Kidney capillary endothelial cell (primary cell): Measurements from ENCODE around the gene SLC39A3.

ENCODE experiments used
- DNase-seq: peaks from one replicate; pipeline ENCODE4 v3.0.0-alpha.2; 2018; ENCODE audit warnings: low spot score

The SLC39A3 gene

GRCh38 chr19:2747349-2747748 lies 7.5 kb upstream of the SLC39A3 start:
- DNase-seq = no peak

- no peak for DNase-seq
Measured at GRCh38 chr19:2744113-2744512, 4.3 kb upstream of the SLC39A3 start.

DNA sequence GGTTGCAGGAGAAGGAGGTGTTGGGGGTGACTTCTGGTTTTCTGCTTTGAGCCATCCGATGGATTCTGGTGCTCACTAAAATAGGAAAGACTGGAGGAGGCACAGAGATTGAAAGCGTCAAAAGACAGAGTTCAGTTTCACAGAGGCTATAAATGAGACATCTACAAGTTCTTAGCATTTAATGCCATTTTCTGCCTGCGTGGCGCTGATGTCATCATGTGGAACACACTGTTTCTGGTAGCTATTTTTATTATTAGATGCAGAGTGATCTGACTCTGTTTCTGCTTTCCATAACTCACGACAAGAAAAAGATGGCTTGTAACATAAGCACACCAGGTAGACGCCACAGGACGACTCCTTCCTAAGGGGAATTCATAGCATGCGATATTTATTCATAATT lies 3.3 kb upstream of the SLC39A3 start:
- no peak for DNase-seq

DNA sequence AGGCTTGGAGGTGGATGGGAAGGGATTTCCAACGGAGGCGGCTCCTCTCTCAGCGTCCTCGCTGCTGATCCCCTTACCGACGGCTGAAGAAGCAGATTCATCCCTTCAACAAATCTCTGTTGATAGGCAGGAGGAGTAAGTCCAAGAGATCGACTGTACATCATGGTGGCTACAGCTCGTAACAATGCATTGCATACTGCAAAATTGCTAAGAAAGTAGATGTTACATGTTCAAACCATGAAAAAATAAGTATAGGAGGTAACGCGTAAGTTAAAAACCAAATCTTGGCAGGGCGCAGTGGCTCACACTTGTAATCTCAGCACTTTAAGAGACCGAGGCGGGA lies 468 bp upstream of the SLC39A3 start:
- DNase-seq = no peak

DNA sequence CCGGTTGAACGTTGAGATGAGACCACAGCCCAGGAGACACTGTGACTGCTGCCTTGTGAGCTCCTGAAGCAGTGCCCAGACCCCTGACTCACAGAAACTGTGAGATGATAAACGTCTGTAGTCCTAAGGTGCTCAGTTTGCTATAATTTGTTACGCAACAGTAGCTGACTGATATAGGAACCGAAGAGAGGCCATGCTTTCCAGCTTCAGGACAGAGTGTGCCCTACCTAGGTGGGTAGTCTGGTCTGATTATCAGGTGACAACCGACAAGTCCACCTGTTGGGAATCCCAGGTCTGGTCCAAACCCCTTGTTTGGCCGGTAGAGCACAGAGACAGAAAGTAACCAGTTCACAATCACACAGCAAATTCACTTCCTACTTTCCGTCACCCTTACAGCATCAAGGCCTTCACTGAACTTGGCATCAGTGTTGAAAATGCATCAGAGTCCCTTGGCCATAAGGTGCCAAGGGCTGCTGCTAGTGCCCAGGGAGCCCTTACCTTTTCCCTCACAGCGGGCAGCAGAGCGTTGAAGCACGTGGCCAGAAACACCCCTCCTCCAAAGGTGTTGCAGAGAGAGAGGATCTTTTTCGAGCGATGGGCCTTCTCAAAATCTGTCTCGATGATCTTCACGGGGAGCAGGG lies 3.1 kb downstream of the SLC39A3 start:
- DNase-seq = no peak

DNA sequence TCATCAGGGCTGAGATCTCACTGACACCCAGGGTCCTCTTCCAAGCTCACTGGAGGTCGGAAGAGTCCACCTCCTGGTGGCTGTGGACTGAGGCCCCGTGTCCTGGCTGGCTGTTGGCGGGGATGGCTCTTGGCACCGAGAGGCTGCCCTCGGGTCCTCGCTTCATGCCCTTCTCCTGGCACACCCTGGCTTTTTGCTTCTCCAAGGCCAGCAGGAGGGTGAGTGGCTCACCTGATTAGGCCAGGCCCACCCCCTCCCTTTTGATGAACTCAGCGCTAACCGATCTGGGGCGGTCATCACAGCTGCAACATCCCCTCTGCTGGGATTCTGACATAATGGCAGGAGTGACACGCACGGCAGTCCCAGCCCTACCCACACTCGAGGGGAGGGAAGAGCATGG lies 4.4 kb downstream of the SLC39A3 start:
- DNase-seq = no peak

- no peak for DNase-seq
Measured at GRCh38 chr19:2734589-2735288, 5.1 kb downstream of the SLC39A3 start.

- DNase-seq = no peak
Measured at GRCh38 chr19:2733930-2734588, 5.8 kb downstream of the SLC39A3 start.

- no peak for DNase-seq
Measured at GRCh38 chr19:2732883-2733282, 6.9 kb downstream of the SLC39A3 start.

- no peak for DNase-seq
Measured at GRCh38 chr19:2732157-2732725, 7.6 kb downstream of the SLC39A3 start.

- no peak for DNase-seq
Measured at GRCh38 chr19:2731181-2731995, 8.4 kb downstream of the SLC39A3 start.

DNA sequence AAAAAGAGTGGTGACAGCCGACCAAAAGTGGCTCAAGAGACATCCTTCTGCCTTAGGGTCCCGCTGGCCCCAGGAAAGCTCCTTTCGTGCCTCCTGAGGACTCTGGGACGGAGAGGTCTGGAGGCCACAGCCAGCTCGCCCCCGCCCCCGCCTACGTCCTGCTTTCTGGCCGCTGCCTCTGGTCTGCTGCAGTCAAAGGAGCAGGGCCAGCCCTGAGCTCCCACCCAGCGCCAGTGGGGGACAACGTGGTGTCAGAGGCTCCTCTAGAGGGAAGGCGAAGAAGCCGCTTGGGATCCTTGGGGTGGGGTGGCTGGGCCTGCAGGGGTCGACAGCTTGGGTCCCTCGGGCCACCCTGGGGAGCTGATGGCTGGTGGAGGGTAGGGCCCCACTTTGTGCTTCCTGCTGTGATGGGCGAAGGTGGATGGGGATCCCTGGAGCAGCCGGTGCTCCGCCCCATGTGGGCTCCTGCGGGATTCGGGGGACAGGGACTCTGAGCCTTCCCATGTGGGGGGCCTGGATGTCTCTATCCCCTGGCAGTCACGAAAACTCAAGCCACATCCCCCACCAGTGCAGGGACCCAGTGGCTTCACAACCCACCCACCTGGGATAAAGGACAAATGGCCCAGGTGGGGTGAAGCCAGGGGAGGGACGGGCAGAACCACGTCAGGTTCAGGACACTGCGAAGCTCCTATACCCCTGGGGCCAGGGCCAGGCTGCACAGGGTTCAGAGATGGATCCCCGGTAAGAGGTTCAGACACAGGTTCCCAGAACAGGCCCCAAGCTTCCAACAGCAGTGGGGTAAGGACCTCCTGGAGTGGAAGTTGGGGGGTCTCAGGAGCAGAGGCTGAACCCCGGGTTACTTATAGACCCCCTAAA lies 9.6 kb downstream of the SLC39A3 start:
- DNase-seq = no peak

DNA sequence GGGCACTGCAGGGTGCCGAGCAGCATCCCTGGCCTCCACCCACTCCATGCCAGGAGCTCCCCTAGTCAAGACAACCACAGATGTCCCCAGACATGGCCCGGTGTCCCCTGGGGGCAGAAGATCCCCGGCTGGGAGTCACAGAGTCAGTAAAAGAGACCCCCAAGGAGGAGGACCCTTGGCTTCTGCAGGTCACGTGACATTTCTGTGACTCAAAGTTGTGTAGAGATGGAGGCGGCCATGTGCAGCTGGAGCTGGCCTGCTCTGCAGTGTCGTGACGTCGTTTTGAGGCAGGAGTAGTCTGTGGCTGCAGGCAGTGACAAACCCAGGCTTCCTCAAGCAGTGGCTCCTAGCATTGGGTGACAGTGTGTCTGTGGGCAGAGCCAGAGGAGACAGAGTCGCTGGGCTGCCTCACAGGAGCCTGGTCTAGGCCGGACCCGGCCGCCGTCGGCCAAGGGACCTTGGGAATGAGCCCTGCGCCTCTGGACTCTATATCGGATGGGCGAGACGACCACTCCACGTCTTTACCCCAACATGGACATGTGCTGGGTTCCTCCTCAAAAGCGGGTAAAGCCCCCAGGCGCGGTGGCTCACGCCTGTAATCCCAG lies 10.9 kb downstream of the SLC39A3 start:
- DNase-seq = no peak

DNA sequence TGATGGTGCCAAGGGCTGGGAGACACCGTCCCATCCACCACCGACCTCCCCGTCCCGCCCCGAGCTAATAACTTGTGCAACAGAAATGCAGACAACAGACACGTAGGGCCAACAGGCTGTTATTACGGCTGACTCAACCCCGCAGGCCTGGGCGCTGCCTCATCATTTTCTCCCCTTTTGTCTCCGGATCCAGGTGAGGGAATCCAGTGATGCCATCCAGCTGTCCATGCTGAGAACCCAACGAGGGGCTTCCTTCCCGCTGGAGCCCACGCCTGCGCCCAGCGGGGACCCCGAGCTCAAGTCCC lies 12.2 kb downstream of the SLC39A3 start:
- DNase-seq = no peak

DNA sequence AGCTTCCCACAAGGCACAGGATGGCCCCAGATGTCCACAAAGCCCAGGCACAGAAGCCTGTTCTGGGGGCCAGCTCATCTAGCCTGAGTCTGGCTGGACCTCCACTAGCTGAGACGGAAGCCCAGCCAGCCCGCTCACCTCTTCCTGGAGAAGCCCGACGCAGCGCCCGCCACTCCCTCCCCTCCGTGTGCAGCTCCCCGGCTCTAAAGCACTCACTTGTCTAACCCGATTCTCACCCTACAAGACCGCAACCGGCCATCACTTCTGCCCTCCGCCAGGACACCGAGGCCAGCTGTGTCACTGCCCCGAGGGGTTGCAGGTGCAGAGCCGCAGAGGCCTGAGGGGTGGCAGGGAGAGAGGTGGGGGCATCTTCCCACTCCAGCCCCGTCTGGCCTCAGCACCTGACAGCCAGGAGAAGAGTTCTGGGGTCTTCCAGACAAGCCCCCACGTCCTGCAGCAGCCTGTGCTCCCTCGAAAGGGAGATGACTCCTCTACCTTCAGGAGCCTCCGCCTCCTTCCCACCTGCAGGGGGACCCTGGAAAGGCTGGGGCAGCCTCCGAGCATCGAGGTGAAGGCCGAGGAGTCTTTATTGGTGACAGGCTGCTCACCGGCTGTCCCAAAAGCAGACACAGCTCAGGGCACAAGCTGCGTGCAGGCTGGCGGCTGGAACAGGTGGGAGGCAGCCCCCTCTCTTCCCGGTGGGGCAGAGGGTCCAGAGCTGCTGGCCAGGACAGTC lies 12.7 kb downstream of the SLC39A3 start:
- DNase-seq = no peak

- DNase-seq = no peak
Measured at GRCh38 chr19:2726160-2726855, 13.5 kb downstream of the SLC39A3 start.

DNA sequence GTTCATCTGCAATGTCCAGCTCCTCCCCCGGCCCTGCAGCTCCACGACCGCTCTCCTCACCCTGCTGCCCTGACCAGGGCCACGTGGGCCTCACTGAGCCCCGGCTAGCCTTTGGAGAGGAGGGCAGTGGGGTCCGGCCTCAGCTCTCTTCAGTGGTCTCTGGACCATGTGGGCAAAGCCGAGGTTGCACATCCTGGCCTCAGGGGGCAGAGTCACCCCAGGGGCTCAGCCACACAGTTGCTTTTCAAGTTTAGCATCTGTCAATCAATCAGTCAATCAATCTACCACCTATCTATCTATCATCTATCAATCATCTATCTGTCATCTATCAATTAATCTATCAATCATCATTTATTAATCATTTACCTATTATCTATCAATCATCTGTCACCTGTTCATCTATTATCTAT lies 15.7 kb downstream of the SLC39A3 start:
- DNase-seq = no peak

DNA sequence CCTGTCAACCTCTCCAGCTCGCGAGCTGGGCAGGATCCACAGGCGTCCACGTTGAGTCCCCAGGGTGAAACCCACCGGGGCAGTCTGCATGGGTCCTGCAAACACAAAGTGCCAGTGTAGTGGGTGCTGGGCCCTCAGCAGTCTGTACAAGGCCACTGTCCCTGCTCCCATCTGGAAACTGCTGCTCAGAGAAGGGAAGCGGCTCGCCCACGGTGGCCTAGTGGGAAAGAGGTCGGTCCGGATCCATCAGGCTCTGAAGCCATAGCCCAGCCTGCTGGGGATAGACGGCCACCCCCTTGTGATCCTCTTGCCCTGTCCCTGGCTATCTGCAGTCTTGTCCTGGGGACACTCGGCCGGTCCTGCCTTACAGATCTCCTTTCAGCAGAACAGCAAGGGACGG lies 16.1 kb downstream of the SLC39A3 start:
- no peak for DNase-seq

GRCh38 chr19:2723345-2723715 lies 16.5 kb downstream of the SLC39A3 start:
- DNase-seq = no peak
